HL-60/S4 treated with retinoic acid at 250 ng/mL for 4 days and 3 days (cell line): ENCODE measurements around the gene CDH4.

Experiments
- in situ Hi-C: fragments of 300-500 bp; cut with MboI; formaldehyde crosslinking; loops from 2 replicates; pipeline ENCODE4 v1.7.0; 2022; ENCODE audit warnings: low sequenced_read_pairs

Gene CDH4

DNA sequence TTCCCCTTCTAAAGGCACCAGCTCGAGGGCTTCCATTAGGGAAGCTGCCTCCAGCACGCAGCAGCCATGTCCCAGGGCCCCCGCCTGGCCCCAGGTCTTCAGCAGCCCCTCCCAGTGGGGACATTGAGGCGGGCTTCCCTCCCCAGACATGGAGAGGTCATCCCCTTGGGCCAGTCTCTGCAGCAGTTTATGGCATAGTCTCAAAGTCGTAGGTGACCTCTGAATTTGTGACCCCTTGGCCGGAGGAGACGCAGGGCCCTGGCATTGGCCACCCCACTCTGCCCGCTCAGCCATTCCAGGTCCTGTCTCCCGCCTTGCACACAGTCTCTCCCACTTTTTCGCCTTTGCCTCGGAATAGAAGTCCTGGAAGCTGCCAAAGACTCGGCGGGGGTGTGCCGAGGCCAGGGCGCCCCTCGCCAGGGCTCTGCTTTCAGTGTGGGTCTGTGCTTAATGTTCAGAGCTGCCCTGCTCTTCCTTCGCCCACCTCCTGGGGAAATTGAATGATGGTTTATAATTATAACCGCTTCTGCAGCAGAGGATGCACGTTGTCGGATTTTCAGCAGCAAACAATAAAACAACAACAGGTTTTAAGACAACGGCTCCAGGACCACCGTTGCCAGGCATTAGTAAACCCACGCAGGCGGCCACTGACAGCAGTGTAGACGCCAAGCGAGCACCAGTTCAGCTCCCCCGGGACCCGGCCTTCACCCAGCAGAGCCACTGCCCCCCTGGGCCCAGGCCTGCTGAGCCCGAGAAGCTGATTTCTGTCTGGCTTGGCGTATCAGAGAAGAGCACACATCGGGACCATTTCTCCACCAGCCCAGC, 626.6 kb downstream of the CDH4 start:
- in situ Hi-C loops: no loop called here

GRCh38 chr20:61879303-61879620, 627.2 kb downstream of the CDH4 start:
- in situ Hi-C loops: no loop called here

DNA sequence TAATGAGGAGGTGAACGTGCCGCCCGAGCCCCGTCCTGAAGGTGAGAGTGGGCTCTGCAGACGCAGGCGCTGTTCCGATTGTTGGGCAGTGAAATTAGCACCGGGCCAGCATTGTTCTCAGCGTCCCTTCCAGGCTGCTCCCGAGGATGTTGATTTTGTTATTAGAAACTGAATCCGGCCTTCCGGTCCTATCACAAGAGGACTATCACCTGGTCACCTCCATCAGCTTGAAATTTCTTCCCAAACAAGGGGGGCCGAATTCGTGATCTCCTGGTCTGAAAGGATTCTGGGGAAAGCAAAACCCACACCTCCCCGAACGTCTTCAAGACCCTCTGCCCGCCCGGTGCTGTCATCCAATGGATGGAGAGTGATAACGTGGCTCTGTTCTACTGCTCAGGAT, 627.6 kb downstream of the CDH4 start:
- in situ Hi-C loops: no loop called here

GRCh38 chr20:61880706-61881105, 628.6 kb downstream of the CDH4 start:
- in situ Hi-C loops: no loop called here

- in situ Hi-C loops: no loop called here
These were observed 629.4 kb downstream of the CDH4 start for GRCh38 chr20:61881416-61881815.

GRCh38 chr20:61881861-61882260, 629.8 kb downstream of the CDH4 start:
- in situ Hi-C loops: no loop called here

DNA sequence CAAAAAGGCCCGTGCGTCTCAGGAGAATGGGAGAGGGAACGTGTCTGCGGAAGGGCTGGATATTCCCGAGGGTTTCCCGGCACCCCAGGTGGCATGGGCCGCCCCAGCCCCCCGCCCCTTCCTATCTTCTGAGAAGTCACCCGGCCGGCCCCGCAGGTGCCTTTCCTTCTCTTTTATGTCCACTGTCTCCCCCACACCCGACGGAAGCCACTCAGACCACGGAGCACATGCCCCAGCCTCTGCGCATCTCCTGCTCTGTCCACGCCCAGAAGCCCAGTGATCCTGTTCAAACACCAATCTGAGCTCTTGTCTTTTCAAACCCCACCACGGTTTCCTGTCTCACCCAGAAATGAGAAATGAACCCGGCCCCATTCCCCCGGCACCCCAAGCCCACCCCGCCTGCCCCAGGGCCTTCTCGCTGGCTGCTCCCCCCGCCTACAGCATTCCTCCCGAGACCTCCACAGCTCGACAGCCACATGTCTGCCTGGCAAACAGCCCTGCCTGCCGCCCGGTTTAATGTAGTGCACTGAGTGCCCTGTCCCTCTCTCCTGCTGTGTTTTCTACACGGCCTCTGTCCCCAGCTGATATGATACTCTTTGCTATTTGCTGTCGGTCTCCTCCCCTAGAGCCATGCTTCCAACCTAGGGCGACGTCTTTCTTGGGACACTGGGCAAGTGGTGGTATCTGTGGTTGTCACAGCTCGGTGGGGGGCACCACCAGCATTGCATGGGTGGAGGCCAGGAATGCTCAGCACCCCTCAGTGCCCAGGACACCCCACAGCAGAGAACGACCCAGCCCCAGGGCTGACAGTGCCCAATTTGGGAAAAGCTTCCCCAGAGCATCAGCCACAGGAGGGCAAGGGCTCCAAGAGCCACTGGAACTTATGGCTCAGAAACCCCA, 630.9 kb downstream of the CDH4 start:
- in situ Hi-C loops: no loop called here

DNA sequence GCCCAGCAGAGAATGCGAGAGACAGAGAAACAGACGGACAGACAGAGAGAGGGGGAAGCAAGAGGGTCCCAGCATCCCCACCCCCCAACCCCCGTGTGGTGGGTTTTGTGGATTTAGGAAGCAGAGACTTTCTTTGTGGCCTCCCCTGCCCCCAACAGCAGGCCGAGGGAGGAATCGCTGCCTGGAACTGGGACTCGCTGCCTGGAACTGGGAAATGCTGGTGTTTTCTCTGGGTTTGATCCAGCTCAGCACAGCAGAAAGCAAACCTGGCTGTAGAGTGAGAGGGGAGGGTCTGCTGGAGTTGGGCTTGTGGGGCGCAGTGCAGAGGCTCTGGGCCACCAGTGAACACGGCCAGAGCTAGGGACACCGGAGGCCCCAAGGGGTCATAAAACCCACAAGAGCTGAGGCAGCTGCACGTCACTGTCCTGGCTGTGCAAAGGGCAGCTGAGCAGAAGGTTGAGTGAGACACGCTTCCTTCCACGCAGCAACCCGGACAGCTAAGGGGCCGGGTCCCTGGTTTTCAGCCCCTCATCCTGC, 631.9 kb downstream of the CDH4 start:
- in situ Hi-C loops: no loop called here

DNA sequence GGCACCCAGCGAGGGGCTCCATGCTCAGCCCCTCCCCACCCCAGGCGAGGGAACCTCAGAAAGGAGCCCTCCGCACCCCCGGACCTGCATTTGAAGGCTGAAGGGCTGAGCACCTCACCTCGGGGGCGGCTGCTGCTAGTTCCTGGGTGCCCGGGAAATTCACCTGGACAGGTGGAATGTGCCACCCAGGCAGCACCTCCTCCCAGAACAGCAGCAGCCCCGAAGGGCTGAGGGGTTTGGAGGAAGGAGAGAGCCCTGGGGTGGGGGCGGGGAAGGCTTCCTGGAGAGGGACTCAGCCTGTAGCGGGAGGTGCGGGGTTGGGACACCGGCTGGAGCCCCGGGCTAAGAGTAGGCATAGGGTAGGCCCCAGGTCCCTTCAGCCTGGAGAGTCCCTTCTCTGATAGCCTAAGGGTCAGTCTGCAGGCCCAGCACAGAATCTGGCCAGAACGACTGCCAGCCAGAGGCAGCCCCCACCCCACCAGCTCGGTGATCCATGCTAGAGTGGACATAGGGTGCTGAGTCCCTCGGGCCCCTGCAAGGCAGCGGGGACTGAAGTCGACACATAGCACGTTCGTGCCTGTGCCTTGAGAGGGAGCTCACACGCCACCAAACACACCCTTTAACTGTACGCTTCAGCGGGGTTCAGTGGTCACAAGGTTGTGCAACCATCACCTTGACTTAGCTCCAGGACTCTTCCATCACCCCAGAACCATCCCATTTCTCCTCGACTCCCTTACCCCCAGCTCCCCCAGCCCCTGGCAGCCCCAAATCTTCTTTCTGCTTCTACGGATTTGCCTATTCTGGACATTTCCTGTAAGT, 632.7 kb downstream of the CDH4 start:
- in situ Hi-C loops: no loop called here

DNA sequence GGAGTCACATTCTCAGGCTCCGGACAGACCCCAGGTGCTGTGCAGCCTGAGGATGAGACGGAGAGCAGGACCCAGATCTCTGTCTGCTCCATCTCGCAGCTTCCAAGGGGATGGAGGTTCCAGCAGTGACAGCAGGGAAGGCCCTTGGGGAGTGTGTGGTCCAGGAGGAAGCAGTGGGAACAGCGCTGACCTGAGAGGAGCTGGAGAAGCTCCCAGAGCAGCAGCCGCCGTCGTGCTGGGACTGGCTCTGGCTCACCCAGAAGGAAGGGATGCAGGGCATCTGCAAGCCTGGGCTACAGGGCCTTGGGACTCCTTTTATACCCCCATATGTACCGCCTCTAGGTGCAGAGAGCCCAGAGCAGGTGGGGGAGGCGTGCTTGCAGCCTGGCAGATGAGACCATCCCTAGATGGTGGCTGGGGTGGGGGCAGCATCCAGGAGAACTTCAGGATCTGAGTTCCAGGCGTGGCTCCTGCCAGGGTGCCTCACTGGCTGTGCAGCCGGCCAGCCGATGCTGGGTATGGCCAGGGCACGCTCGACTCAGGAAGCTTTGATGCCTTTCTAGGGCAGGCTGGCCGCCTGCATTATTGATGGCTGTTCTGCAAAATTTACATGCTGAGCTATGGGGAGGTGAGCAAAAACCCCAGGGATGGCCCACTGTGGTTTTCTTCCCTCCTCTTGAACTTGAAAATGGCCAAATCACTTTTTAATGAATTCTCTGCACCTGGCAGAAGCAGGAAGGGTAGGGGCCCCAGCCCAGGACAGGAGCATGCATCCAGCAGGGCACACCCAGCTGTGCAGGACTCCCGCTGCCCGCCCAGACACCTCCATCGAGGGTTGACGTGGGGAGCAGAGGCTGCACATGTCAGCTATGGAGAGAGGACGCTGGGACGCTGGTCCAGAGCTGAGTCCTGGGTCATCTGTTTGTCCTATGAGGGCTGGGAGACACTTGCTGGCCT, 634.0 kb downstream of the CDH4 start:
- in situ Hi-C loops: no loop called here

GRCh38 chr20:61886721-61887595, 634.9 kb downstream of the CDH4 start:
- in situ Hi-C loops: no loop called here

DNA sequence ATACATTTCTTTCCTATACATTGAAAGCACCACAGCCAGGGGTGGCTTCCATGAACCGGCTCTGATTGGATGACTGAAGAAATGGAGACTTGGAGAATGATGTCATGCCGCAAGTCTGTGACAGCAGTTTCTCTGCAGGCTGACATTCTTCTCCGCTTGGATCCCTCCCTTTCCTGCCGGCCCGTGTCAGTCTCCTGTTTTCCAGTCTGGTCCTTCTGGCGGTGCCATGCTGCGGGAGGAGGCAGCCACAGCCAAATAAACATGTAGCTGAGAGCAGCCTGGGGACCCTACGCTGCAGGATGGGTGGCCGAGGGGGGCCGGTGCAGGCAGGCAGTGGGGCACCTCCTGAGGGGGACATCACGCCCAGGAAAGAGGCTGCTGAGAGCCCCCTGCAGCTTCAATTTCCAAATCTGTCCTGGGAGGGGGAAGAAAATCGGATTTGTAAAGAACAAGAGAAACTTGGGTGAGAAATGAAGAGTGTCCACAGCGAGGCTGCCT, 635.6 kb downstream of the CDH4 start:
- in situ Hi-C loops: no loop called here

DNA sequence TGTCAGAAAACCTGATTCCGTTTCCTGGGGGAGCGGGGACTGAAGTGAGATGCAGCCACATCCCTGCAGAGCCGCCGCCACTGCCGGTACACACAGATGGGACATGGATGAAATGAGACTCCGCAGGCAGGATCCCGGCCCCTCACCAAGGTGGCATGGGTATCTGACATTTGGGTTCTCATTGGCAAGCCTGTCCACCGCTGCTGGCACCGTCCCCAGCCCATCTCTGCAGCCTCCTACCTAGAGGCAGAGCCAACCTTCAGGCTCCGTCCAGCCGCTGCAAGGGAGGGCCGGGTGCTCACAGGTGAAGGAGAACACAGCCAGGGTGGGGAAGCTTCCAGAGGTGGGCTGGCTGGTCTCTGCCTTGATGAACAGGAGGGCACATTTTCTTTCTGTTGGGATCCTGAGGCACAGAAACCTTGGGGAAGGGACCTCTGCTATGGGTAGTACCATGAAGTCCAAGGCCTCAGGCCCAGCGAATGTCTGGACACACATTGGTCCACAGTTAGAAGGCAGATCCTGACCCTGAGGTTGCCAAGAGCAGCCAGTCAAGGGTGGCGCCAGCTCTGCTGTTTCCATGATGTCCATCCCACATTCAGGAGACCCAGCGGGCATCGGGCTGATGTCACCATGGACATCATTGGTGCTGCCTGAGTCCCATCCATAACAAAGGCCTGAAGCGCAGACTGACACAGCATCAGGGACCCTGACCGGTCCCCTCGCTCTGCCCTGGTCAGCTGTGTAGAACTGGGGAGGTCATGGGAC, 636.2 kb downstream of the CDH4 start:
- in situ Hi-C loops: no loop called here

DNA sequence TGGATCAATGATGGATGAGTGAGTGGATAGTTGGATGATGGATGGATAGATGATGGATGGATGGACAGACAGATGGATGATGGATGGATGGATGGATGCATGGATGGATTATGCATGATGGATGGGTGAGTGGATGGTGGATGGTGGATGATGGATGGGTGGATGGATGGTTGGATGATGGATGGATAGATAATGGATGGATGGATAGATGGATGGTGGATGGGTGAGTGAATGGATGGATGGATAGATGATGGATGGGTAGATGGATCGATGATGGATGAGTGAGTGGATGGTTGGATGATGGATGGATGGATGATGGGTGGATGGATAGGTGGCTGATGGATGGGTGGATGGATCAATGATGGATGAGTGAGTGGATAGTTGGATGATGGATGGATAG, 637.6 kb downstream of the CDH4 start:
- in situ Hi-C loops: no loop called here

- in situ Hi-C loops: no loop called here
These were observed 638.1 kb downstream of the CDH4 start for GRCh38 chr20:61890210-61890609.

DNA sequence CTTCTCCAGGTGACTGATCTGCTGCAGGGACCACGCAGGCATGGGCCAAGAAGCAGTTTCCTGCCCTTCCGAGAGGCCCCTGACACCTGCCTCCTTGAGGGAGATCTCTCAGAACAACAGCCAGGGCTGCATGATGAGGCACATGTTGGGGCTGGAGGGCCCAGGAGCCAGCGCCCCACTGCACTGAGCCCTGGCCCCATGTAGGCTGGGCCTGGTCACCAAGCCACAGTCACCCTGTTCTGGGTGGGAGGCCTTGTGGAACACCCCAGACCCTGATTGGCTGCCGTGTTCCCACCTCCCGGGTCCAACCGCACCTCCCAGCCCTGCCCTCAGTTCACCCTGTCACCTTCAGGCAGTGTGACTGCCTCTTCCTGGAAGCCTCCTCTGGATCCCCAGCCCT, 639.4 kb downstream of the CDH4 start:
- in situ Hi-C loops: no loop called here

GRCh38 chr20:61891916-61892649, 640.0 kb downstream of the CDH4 start:
- in situ Hi-C loops: no loop called here
